Stomach (tissue), 19 donors: Measurements from ENCODE around the gene SCAF1. TPM values are rescaled to one million over a fixed set of nuclear protein-coding genes. Genes with fewer than 3 reads are reported as not detected.

ENCODE experiments used
- DNase-seq, 2 donors: peaks; one replicate each; pipeline versions ENCODE4 v3.0.0 to v3.0.0-alpha.2; 2013 to 2019
- H3K27ac ChIP-seq, 5 donors: fragments of 200-600 bp in 4 of 5; sonication (generic) in 4 of 5; one replicate each; pipeline ENCODE4 v1.5.1; 2013 to 2019; ENCODE audit warnings: mild to moderate bottlenecking in 1 of 5, moderate library complexity in 1 of 5
- H3K27me3 ChIP-seq, 3 donors: fragments of 200-600 bp; sonication (generic); one replicate each; pipeline ENCODE4 v1.5.1; 2017 to 2019; ENCODE audit warnings: mixed run types in 1 of 3
- H3K36me3 ChIP-seq, 4 donors: fragments of 200-600 bp; sonication (generic); 1 replicate in 3 of 4; 2 replicates in 1 of 4; pipeline ENCODE4 v1.5.1; 2016 to 2019
- H3K4me1 ChIP-seq, 4 donors: fragments of 200-600 bp; sonication (generic); one replicate each; pipeline ENCODE4 v1.5.1; 2016 to 2019
- H3K4me3 ChIP-seq, 4 donors: fragments of 200-600 bp; sonication (generic) in 3 of 4; one replicate each; pipeline ENCODE4 v1.5.1; 2016 to 2019; ENCODE audit warnings: mild to moderate bottlenecking in 1 of 4
- H3K9me3 ChIP-seq, 4 donors: fragments of 200-600 bp; sonication (generic); one replicate each; pipeline ENCODE4 v1.5.1; 2016 to 2019
- EP300 ChIP-seq: sonication (generic); formaldehyde crosslinking; IDR thresholded peaks from one replicate; pipeline ENCODE4 v1.6.1; 2017; ENCODE audit warnings: antibody characterized with exemption
- POLR2A ChIP-seq, 4 donors: fragments of 450-650 bp; IDR thresholded peaks; one replicate each; pipeline ENCODE4 v1.6.1; 2016; ENCODE audit warnings: antibody characterized with exemption in 4 of 4, control low read depth in 2 of 4, mild to moderate bottlenecking in 1 of 4, moderate library complexity in 1 of 4
- POLR2AphosphoS5 ChIP-seq, 3 donors: sonication (generic); formaldehyde crosslinking; IDR thresholded peaks; one replicate each; pipeline ENCODE4 v1.6.1; 2016; ENCODE audit warnings: antibody characterized with exemption in 3 of 3
- WGBS, 5 donors: extraction: QIAGEN DNeasy Blood & Tissue Kit in 3 of 5; methylation state at CpG; one replicate each; pipeline versions ENCODE4 v1.1.5 to v1.1.7; 2013 to 2018; 5-methylcytosine and 5-hydroxymethylcytosine counted together
- intact Hi-C: fragments of 100-400 bp; cut with DNase I; formaldehyde crosslinking; loops from one replicate; pipeline ENCODE4 v1.15.1; 2023; ENCODE audit warnings: low total_unique reads
- long read RNA-seq, 10 donors: transcript quantifications; one replicate each; lab custom pipeline, GENCODE V29; 2026
- polyA plus RNA-seq, 3 donors: library from polyadenylated mRNA; stranded (reverse); fragments of 200-250 nt; gene quantifications; one replicate each; pipeline ENCODE4 v1.2.3, GENCODE V29; 2013
- total RNA-seq, 5 donors: library from RNA; depleted of rRNA; stranded (reverse); fragments of >200 nt; gene quantifications; one replicate each; pipeline versions ENCODE4 v1.1.0 to v1.2.3, GENCODE V29; 2014 to 2016
- TF ChIP-seq, protein P1 (sequence below), 7 experiments: fragments of 450-650 bp in 4 of 7; fragments of 200-600 bp in 3 of 7; sonication (generic) in 3 of 7; IDR thresholded peaks; one replicate each; pipeline ENCODE4 v1.5.1; 2016 to 2019; ENCODE audit warnings: antibody characterized with exemption in 7 of 7, control low read depth in 2 of 7, mild to moderate bottlenecking in 1 of 7
- donor health status: healthy with polysubstance abuse.
- donor health status: Bipolar disorder and iron deficiency.
- donor health status: healthy.

The SCAF1 gene, protein sequence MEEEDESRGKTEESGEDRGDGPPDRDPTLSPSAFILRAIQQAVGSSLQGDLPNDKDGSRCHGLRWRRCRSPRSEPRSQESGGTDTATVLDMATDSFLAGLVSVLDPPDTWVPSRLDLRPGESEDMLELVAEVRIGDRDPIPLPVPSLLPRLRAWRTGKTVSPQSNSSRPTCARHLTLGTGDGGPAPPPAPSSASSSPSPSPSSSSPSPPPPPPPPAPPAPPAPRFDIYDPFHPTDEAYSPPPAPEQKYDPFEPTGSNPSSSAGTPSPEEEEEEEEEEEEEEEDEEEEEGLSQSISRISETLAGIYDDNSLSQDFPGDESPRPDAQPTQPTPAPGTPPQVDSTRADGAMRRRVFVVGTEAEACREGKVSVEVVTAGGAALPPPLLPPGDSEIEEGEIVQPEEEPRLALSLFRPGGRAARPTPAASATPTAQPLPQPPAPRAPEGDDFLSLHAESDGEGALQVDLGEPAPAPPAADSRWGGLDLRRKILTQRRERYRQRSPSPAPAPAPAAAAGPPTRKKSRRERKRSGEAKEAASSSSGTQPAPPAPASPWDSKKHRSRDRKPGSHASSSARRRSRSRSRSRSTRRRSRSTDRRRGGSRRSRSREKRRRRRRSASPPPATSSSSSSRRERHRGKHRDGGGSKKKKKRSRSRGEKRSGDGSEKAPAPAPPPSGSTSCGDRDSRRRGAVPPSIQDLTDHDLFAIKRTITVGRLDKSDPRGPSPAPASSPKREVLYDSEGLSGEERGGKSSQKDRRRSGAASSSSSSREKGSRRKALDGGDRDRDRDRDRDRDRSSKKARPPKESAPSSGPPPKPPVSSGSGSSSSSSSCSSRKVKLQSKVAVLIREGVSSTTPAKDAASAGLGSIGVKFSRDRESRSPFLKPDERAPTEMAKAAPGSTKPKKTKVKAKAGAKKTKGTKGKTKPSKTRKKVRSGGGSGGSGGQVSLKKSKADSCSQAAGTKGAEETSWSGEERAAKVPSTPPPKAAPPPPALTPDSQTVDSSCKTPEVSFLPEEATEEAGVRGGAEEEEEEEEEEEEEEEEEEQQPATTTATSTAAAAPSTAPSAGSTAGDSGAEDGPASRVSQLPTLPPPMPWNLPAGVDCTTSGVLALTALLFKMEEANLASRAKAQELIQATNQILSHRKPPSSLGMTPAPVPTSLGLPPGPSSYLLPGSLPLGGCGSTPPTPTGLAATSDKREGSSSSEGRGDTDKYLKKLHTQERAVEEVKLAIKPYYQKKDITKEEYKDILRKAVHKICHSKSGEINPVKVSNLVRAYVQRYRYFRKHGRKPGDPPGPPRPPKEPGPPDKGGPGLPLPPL
- total RNA-seq = 10 to 100 TPM in 4 of 5 donors, 1 to 10 TPM in 1; 8.3 to 41.7 (median 19.8) TPM
- polyA plus RNA-seq = 10 to 100 TPM in 2 of 3 donors, 1 to 10 TPM in 1; 8.9 to 19.7 (median 12.1) TPM
- long read RNA-seq, donor 1, partial matches to known transcripts = 22 of 24 reads
- long read RNA-seq, donor 1, other reads (novel, unspliced or antisense) = 0 of 24 reads
- long read RNA-seq, donor 2, partial matches to known transcripts = 18 of 34 reads
- long read RNA-seq, donor 2, other reads (novel, unspliced or antisense) = 16 of 34 reads
- long read RNA-seq, donor 3, partial matches to known transcripts = 0 of 1 reads
- long read RNA-seq, donor 3, other reads (novel, unspliced or antisense) = 0 of 1 reads
- long read RNA-seq, donor 4 = 0 reads
- long read RNA-seq, donor 5, partial matches to known transcripts = 25 of 25 reads
- long read RNA-seq, donor 5, other reads (novel, unspliced or antisense) = 0 of 25 reads
- long read RNA-seq, donor 6, full-length matches to known transcripts = 3 of 250 reads
- long read RNA-seq, donor 6, partial matches to known transcripts = 156 of 250 reads
- long read RNA-seq, donor 6, other reads (novel, unspliced or antisense) = 91 of 250 reads
- long read RNA-seq, donor 7 = 0 reads
- long read RNA-seq, donor 8, partial matches to known transcripts = 9 of 10 reads
- long read RNA-seq, donor 8, other reads (novel, unspliced or antisense) = 0 of 10 reads
- long read RNA-seq, donor 9, partial matches to known transcripts = 0 of 2 reads
- long read RNA-seq, donor 9, other reads (novel, unspliced or antisense) = 0 of 2 reads
- long read RNA-seq, donor 10 = 0 reads

DNA sequence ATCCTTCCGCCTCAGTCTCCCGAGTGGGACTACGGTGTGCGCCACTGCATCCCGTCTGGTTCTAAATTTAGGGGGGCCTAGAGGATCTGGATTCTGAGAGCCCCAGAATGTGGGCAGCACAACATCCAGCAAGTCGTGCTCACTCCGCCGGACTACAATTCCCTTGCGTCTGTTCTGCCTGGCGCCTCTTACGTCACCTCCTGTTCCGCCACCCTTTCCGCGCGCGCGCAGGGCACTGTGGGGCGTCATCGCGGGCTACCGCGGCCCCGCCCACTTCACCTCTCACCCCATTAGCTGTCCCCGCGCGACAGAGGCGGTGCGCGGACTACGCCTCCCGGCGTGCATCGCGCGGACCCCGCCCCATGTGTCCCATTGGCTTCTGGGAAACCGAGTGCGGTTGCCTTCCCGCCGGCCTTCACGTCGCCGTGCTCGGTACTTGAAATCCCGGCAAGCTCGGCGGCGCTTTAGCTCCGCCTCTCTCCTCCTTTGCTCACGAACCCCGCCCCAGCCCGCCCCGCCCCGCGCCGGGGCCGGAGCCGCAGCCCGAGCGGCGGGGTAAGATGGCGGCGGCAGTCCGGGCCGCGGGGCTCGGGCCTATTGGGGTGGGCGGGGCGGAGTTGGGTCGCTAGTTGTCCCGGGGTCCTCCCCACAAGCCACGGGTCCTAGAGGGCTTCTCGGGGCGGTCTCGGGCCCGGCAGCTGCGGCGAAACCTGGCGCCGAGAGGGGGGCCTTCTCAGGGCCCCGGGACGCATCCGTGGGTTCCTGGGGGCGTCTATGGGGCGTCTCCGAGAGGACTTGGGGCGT lies at the start of gene SCAF1:
TSS of gene SCAF1 (plus strand) at position 522 of the 804 bp plus-strand sequence. CDS start 2,818 bp downstream, outside the sequence.
- 0 to 1% (median 1%) methylated on average over 50 to 87 of the region's 87 CpGs for WGBS, 5 donors
- Histone ChIP-seq H3K27me3 (no peaks in the 10 kb centered on the region), H3K9me3 (no peaks in the 10 kb centered on the region), H3K4me1 (peaks cover 35 to 80% (median 72%) of the 10 kb centered on the region in 4 donors), H3K27ac (peak within 1 kb of the TSS; percentile 93 to 100 (median 99)), H3K36me3 (peaks cover 19 to 24% (median 20%) of the 10 kb centered on the region in 4 donors), H3K4me3 (peak within 1 kb of the TSS; percentile 71 to 98 (median 88))
- TF ChIP-seq, protein P1, sequence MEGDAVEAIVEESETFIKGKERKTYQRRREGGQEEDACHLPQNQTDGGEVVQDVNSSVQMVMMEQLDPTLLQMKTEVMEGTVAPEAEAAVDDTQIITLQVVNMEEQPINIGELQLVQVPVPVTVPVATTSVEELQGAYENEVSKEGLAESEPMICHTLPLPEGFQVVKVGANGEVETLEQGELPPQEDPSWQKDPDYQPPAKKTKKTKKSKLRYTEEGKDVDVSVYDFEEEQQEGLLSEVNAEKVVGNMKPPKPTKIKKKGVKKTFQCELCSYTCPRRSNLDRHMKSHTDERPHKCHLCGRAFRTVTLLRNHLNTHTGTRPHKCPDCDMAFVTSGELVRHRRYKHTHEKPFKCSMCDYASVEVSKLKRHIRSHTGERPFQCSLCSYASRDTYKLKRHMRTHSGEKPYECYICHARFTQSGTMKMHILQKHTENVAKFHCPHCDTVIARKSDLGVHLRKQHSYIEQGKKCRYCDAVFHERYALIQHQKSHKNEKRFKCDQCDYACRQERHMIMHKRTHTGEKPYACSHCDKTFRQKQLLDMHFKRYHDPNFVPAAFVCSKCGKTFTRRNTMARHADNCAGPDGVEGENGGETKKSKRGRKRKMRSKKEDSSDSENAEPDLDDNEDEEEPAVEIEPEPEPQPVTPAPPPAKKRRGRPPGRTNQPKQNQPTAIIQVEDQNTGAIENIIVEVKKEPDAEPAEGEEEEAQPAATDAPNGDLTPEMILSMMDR (IDR thresholded peaks at IDR 0.05) = no peak
- TF ChIP-seq EP300 (no peak), POLR2AphosphoS5 (IDR thresholded peaks at IDR 0.05) (peak; percentile 98 to 99 (median 99)), POLR2A (IDR thresholded peaks at IDR 0.05) (peak in 2 of 4 donors; percentile 91 to 94)
- peak; percentile 100 for DNase-seq
- intact Hi-C loops = no loop called here

DNA sequence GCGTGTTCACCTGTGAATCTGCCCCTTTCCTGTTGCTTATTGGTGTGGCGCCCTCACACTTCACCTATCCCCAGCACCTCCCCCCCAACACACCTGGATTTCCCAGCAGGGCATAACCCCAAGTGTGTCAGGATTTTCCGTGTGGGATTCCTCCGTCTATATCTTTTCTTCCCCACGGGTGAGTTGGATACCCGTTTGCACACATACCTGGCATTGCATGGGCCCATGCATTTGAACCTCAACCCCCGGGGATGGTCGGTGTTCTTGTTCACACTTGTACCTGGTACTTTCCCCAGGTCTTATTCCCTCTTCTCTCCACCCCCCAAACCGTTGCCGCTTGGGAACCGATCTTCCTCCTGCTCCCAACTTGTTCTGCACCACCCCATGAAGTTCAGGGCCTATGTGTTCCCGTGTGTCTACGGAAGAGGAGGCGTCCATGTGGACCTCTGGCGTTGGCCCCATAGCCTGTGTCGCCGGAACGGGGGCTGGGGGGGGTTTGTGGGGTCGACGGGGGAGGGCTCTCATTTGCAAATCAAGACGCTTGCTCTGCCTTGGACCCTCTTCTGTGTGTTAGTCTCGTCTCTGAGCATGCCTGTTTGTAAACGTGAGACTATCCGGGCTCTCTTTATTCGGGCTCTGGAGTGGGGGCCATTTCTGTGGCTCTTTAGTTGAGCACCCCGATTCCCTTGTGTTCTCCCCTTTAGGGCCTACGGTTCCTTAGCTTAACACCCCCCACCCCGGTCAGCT lies 49.4 kb upstream of the SCAF1 start:
- peak overlapping the region; percentile 92 to 99 (median 96) for H3K27ac ChIP-seq
- peak in 1 of 2 donors; percentile 46 for DNase-seq
- no peak for TF ChIP-seq EP300
- no peak for TF ChIP-seq POLR2A (IDR thresholded peaks at IDR 0.05)
- TF ChIP-seq POLR2AphosphoS5 (IDR thresholded peaks at IDR 0.05) = no peak
- TF ChIP-seq, protein P1 (IDR thresholded peaks at IDR 0.05) = no peak
- H3K27me3 ChIP-seq = no peaks in the 10 kb centered on the region
- 2 to 5% (median 3%) methylated on average over 27 to 28 of the region's 28 CpGs for WGBS, 5 donors
- H3K9me3 ChIP-seq = no peaks in the 10 kb centered on the region
- H3K4me3 ChIP-seq = peak overlapping the region; percentile 70 to 95 (median 90)
- intact Hi-C loops = no loop called here
- H3K4me1 ChIP-seq = peaks cover 21 to 53% (median 45%) of the 10 kb centered on the region in 4 donors
- H3K36me3 ChIP-seq = peaks cover 35 to 39% (median 38%) of the 10 kb centered on the region in 4 donors
